GM12878 (cell line): ENCODE results near the gene IRF2. TPM values are rescaled to one million over a fixed set of nuclear protein-coding genes. Genes with fewer than 3 reads are reported as not detected.

ENCODE experiments used
- ATAC-seq: fragments of 200-7000 bp; cut with Tn5 transposase; 3 replicates; pipeline ENCODE4 v1.9.1; 2020; ENCODE audit warnings: mild to moderate bottlenecking, moderate library complexity
- BruUV-seq: library from RNA; stranded (reverse); fragments of 400-500 nt; replicated peaks from 2 replicates; lab custom pipeline; 2021; lab: Mats Ljungman, UMichigan
- CTCF ChIA-PET: fragments of 300-600 bp; sonication (Branson Sonifier 250); formaldehyde crosslinking; extraction: SDS; loops from one replicate; lab custom pipeline; 2021; ENCODE audit warnings: inconsistent platforms; lab: Yijun Ruan, JAX
- POLR2A ChIA-PET: fragments of 350-600 bp; formaldehyde crosslinking; extraction: SDS; loops from one replicate; lab custom pipeline; 2021; ENCODE audit warnings: inconsistent platforms; lab: Charles Lee
- RAD21 ChIA-PET: fragments of 300-600 bp; sonication (Branson Sonifier 250); formaldehyde crosslinking; loops from one replicate; lab custom pipeline; 2023; ENCODE audit warnings: antibody characterized with exemption; ENCODE audit not compliant: unreplicated experiment; lab: Charles Lee
- SMC1A ChIA-PET: fragments of 300-600 bp; sonication (Branson Sonifier 250); formaldehyde crosslinking; loops from one replicate; lab custom pipeline; 2023; ENCODE audit not compliant: unreplicated experiment, uncharacterized antibody; lab: Charles Lee
- DNase-seq: peaks from one replicate; pipeline ENCODE4 v3.0.0-alpha.2; 2011; ENCODE audit warnings: low read depth, low spot score
- FAIRE-seq: peaks from 3 replicates; lab custom pipeline; 2011; peaks lifted over from hg19 to GRCh38; lab: Jason Lieb, UNC
- H2AFZ ChIP-seq: 2 replicates; pipeline ENCODE4 v1.6.0; 2011; ENCODE audit warnings: low read depth, low read length, control low read depth; ENCODE audit not compliant: control insufficient read depth
- H3K27ac ChIP-seq: 2 replicates; pipeline ENCODE4 v1.5.1; 2011; ENCODE audit warnings: control low read depth; ENCODE audit not compliant: control insufficient read depth, insufficient read depth
- H3K27me3 ChIP-seq, 2 experiments: replicated peaks in 1 of 2; 2 replicates each; pipeline versions ENCODE4 v1.6.0 to v1.6.1; 2011; ENCODE audit warnings: low read length in 1 of 2; ENCODE audit not compliant: control insufficient read depth in 2 of 2, insufficient read depth in 2 of 2
- H3K36me3 ChIP-seq, 2 experiments: 2 replicates each; pipeline ENCODE4 v1.5.1; 2011; ENCODE audit warnings: low read length in 1 of 2; ENCODE audit not compliant: control insufficient read depth in 2 of 2, insufficient read depth in 2 of 2
- H3K4me1 ChIP-seq: 2 replicates; pipeline ENCODE4 v1.6.1; 2011; ENCODE audit warnings: mild to moderate bottlenecking, low read length, moderate library complexity, mixed read lengths; ENCODE audit not compliant: control insufficient read depth, insufficient read depth
- H3K4me2 ChIP-seq: 2 replicates; pipeline ENCODE4 v1.6.0; 2011; ENCODE audit warnings: control low read depth; ENCODE audit not compliant: control insufficient read depth, insufficient read depth
- H3K4me3 ChIP-seq: fragments of 200-600 bp; sonication (generic); 2 replicates; pipeline ENCODE4 v1.5.1; 2016
- H3K79me2 ChIP-seq: 2 replicates; pipeline ENCODE4 v1.6.0; 2011; ENCODE audit warnings: low read length; ENCODE audit not compliant: control insufficient read depth, insufficient read depth
- H3K9ac ChIP-seq: 2 replicates; pipeline ENCODE4 v1.8.0; 2011; ENCODE audit warnings: low read length, control low read depth, mixed read lengths; ENCODE audit not compliant: control insufficient read depth, insufficient read depth
- H3K9me3 ChIP-seq: replicated peaks from 3 replicates; pipeline ENCODE4 v1.5.1; 2011; ENCODE audit warnings: mild to moderate bottlenecking, low read length; ENCODE audit not compliant: control insufficient read depth, insufficient read depth
- H4K20me1 ChIP-seq: 2 replicates; pipeline ENCODE4 v1.6.0; 2011; ENCODE audit not compliant: control insufficient read depth, insufficient read depth
- ATF3 ChIP-seq: IDR thresholded peaks from 2 replicates; pipeline ENCODE4 v1.6.1; 2011; ENCODE audit warnings: low read depth, mild to moderate bottlenecking, low read length, moderate library complexity, borderline replicate concordance; ENCODE audit errors: extremely low read depth
- CBFB ChIP-seq: IDR thresholded peaks from 2 replicates; pipeline ENCODE4 v1.6.1; 2016; ENCODE audit warnings: antibody characterized with exemption, low read depth
- EP300 ChIP-seq, 2 experiments: fragments of 150-350 bp in 1 of 2; IDR thresholded peaks; 2 replicates each; pipeline ENCODE4 v1.6.1; 2011 to 2012; ENCODE audit warnings: low read depth in 2 of 2, low read length in 2 of 2, borderline replicate concordance in 1 of 2, improper control_type of control experiment in 1 of 2, inconsistent platforms in 1 of 2; ENCODE audit not compliant: control insufficient read depth in 1 of 2
- LARP7 ChIP-seq: fragments of 450-650 bp; IDR thresholded peaks from 2 replicates; pipeline ENCODE4 v1.6.1; 2017; ENCODE audit warnings: mild to moderate bottlenecking
- MEF2B ChIP-seq: fragments of 450-650 bp; IDR thresholded peaks from 2 replicates; pipeline ENCODE4 v1.6.1; 2018; ENCODE audit warnings: mild to moderate bottlenecking, moderate library complexity; ENCODE audit not compliant: partially characterized antibody, poor library complexity, severe bottlenecking
- MXI1 ChIP-seq: fragments of 150-350 bp; IDR thresholded peaks from 2 replicates; pipeline ENCODE4 v1.6.1; 2011; ENCODE audit warnings: low read depth, mild to moderate bottlenecking, inconsistent platforms, low read length, improper control_type of control experiment
- NBN ChIP-seq: fragments of 450-650 bp; IDR thresholded peaks from 2 replicates; pipeline ENCODE4 v1.6.1; 2016
- POLR2A ChIP-seq: IDR thresholded peaks from 2 replicates; pipeline ENCODE4 v1.6.1; 2011; ENCODE audit warnings: low read depth, mild to moderate bottlenecking, low read length
- RELB ChIP-seq: fragments of 450-650 bp; IDR thresholded peaks from 2 replicates; pipeline ENCODE4 v1.6.1; 2017; ENCODE audit warnings: low read depth, mild to moderate bottlenecking, moderate library complexity
- SMARCA5 ChIP-seq: fragments of 450-650 bp; IDR thresholded peaks from 2 replicates; pipeline ENCODE4 v1.6.1; 2017; ENCODE audit warnings: mild to moderate bottlenecking
- WGBS: methylation state at CpG from one replicate; pipeline ENCODE4 v1.1.6; 2016; ENCODE audit warnings: low lambda C conversion rate; ENCODE audit not compliant: insufficient replicate concordance, insufficient coverage; ENCODE audit errors: missing lambda C conversion rate; 5-methylcytosine and 5-hydroxymethylcytosine counted together
- in situ Hi-C: fragments of 300-500 bp; cut with MboI; formaldehyde crosslinking; loops from 9 replicates; pipeline ENCODE4 v1.14.3; 2018; ENCODE audit warnings: mixed read lengths
- intact Hi-C: fragments of 100-400 bp; cut with micrococcal nuclease; formaldehyde crosslinking; loops from one replicate; pipeline ENCODE4 v1.14.2; 2022; ENCODE audit not compliant: unreplicated experiment
- polyA plus RNA-seq, 11 experiments: library from polyadenylated mRNA; depleted of rRNA in 4 of 11; unstranded in 6 of 11; stranded (reverse) in 5 of 11; fragments of >200 nt; fragmentation: Nextera tagmentation in 4 of 11; fragmentation: Illumina TruSeq in 1 of 11; extraction: Ambion mirVana in 4 of 11; extraction: Trizol in 1 of 11; gene quantifications; 1 replicate in 1 of 11; 2 replicates in 10 of 11; pipeline versions ENCODE4 v1.2.1 to v1.2.3, GENCODE V29; 2011 to 2016; ENCODE audit warnings: inconsistent platforms in 2 of 11, missing spikeins in 2 of 11, low read depth in 1 of 11
- total RNA-seq, 4 experiments: library from RNA; depleted of rRNA in 3 of 4; stranded (reverse); fragments of >200 nt in 3 of 4; fragmentation: Illumina TruSeq in 1 of 4; extraction: Trizol in 1 of 4; gene quantifications; 2 replicates each; pipeline versions ENCODE4 v1.2.1 to v1.2.3, GENCODE V29; 2013 to 2021

Gene IRF2
- total and polyA plus RNA-seq, 10 of the 15 experiments (the other 5 are each of a cell fraction or from before 2014, with no cell fraction given), result 45.1 to 99.3 (median 58.9) TPM

GRCh38 chr4:184403384-184403781 lies 71.0 kb downstream of the IRF2 start:
- no TSS peak for BruUV-seq
- H3K9me3 ChIP-seq, result no peaks in the 10 kb centered on the region
- no peak overlapping the region for H3K4me3 ChIP-seq
- FAIRE-seq (no peak), ATAC-seq (peak; percentile 52), DNase-seq (no peak)
- peaks cover 1% of the 10 kb centered on the region for H3K79me2 ChIP-seq
- ChIA-PET RAD21 (interaction anchor here (1.0 kb wide), 1 partner anchor 14 kb away, joined by 4 read pairs; no protein-coding TSS in a partner anchor), POLR2A (no interaction called here), CTCF (no interaction called here), SMC1A (interaction anchor here (0.7 to 1.5 kb wide), 4 partner anchors 11 to 18 kb away, joined by 3 to 6 read pairs (median 4); no protein-coding TSS in a partner anchor)
- H3K36me3 ChIP-seq, result peaks cover 13 to 31% of the 10 kb centered on the region in 2 experiments
- TF ChIP-seq POLR2A (no peak), MXI1 (0 out of 2 replicates have a peak, but pooled peaks have one; percentile 1)
- H3K27ac ChIP-seq, result peak overlapping the region; percentile 65
- WGBS, result 93% methylated on average over 1 of the region's 1 CpG
- intact Hi-C loops (no loop called here), in situ Hi-C loops (no loop called here)
- H3K4me1 ChIP-seq, result peaks cover 12% of the 10 kb centered on the region
- H2AFZ ChIP-seq, result no peak overlapping the region
- no peaks in the 10 kb centered on the region for H3K27me3 ChIP-seq
- peak overlapping the region; percentile 8; the same call in 1 of the 2 replicates for H3K9ac ChIP-seq
- peak overlapping the region; percentile 37; the same call in 1 of the 2 replicates for H3K4me2 ChIP-seq
- no peaks in the 10 kb centered on the region for H4K20me1 ChIP-seq

GRCh38 chr4:184402740-184403383 lies 71.5 kb downstream of the IRF2 start:
- Histone ChIP-seq H3K9ac (peak overlapping the region; percentile 8; the same call in 1 of the 2 replicates), H3K27me3 (no peaks in the 10 kb centered on the region), H3K4me2 (peak overlapping the region; percentile 37; the same call in 1 of the 2 replicates), H3K4me1 (peaks cover 11% of the 10 kb centered on the region), H3K36me3 (peaks cover 13 to 32% of the 10 kb centered on the region in 2 experiments), H2AFZ (no peak overlapping the region), H3K79me2 (peaks cover 1% of the 10 kb centered on the region), H4K20me1 (no peaks in the 10 kb centered on the region), H3K9me3 (no peaks in the 10 kb centered on the region), H3K4me3 (no peak overlapping the region), H3K27ac (peak overlapping the region; percentile 65)
- intact Hi-C loops, result no loop called here
- ChIA-PET RAD21 (interaction anchor here (1.0 kb wide), 1 partner anchor 14 kb away, joined by 4 read pairs; no protein-coding TSS in a partner anchor), SMC1A (interaction anchor here (0.7 to 1.5 kb wide), 3 partner anchors 12 to 18 kb away, joined by 3 to 6 read pairs (median 3); no protein-coding TSS in a partner anchor), POLR2A (no interaction called here), CTCF (no interaction called here)
- no peak for DNase-seq
- no TSS peak for BruUV-seq
- in situ Hi-C loops, result no loop called here
- ATAC-seq, result peak; percentile 84
- 0 out of 2 replicates have a peak, but pooled peaks have one; percentile 26 for TF ChIP-seq MXI1
- TF ChIP-seq EP300 (IDR thresholded peaks at IDR 0.05; ENCODE audit: borderline replicate concordance in 1 of 2, control insufficient read depth in 1 of 2, low read depth in 2 of 2, low read length in 2 of 2), result no peak
- TF ChIP-seq NBN, result no peak
- TF ChIP-seq MEF2B, result peak; percentile 52
- peak; percentile 27; the same call in 1 of the 2 replicates for TF ChIP-seq RELB
- no peak for TF ChIP-seq CBFB
- no peak for TF ChIP-seq ATF3
- TF ChIP-seq SMARCA5, result no peak
- no peak for TF ChIP-seq LARP7
- FAIRE-seq, result no peak
- WGBS, result 70% methylated on average over 14 of the region's 14 CpGs
